Measurements from ENCODE around the gene AKR1C1.
"Not testable (repeated sequence)": the region's sequence is repeated elsewhere in the genome, so short reads cannot be mapped to it uniquely, and the experiment has no call there.

The AKR1C1 gene

DNA sequence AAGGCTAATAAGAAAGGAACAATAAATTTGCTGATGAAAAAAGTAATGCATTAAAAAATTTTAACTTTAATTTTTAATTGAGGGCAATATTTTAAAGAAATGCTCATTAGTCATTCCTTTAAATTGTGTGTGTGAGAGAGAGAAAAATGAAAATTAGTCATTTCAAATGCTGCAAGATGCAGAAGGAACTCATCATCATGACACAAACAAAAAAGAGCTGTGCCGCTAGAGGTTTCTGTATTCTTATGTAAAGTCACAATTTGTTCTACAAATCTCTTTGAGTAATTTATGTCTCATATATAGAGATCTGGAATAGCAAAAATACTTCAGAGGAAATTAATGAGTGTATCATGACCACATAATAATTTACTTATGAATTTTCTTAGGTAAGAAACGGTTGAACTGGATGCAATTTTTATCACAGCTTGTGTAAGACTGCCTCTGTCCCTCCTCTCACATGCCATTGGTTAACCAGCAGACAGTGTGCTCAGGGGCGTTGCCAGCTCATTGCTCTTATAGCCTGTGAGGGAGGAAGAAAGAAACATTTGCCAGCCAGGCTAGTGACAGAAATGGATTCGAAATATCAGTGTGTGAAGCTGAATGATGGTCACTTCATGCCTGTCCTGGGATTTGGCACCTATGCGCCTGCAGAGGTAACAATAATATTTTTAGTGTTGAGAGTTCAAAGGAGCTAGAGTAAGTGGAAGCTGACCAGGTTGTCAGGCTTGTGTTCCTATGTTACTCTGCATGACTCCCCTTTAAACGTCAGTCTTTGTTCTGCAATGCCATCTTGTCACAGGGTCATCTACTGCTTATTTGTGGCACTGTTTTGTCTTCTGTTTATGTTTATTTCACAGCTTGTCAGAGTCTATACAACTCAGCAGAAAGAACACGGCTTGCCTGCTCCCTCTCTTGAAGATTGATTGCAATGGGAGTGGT, at the start of gene AKR1C1:
Gene AKR1C1, plus strand, starts transcription at position 540 of the 939 bp plus-strand sequence. Its CDS starts 30 bp downstream, at position 570.
- not testable (repeated sequence) for FAIRE-seq

DNA sequence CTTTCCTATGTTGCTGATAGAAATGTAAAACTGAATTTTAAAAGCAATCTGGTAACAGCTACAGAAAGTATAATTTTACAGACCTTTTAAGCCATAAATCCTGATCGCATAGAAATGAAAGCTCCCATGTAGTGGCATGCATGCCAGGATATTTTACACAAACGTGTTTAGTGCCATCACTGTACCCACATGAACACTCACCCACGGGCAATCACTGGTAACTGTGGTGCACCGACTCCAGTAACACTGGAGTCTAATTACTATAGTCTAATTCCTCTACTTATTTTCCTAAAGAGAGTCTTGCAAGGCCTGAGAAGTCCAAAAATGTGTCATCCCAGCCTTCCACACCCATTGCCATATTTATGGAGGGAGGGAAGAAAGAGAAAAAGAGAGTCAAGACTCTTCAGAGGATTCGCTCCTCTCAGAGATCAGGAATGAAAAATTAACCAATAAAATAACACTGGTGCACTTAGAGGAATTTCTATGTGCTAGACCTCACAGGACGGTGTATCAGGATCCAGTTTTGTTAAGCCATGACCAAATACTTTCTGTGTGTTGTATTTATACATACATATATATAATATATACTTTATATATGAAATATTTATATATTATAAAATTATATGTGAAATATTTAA, 48.9 kb upstream of the AKR1C1 start:
- FAIRE-seq, result no peak

DNA sequence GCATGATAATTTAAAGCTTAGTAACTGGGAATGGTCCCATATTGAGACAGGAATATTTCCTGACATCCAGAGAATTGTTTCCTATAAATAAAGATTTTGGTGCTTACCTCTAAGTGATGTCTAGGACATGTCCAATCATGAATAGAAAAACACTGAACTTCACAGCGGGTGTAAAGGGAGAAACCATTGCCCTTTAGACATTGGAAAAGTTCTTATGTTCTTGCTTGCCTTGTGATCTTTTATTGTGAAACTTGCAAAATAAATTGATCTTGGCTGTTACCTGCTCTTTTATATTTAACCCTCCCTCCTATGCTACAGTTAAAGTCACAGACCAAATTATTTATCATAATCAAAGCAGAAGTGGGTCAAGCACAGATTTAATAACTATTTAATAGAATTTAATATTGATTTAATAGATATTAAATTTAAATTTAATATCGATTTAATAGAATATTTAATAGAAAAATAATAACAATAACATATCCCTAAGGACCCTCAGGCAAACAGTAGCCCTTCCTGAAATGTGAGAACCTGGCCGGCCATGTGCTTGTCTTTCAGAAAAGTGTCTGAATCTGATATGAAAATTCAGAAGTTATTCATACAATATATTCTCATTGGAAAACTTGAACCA, 47.0 kb upstream of the AKR1C1 start:
- FAIRE-seq, result no peak

DNA sequence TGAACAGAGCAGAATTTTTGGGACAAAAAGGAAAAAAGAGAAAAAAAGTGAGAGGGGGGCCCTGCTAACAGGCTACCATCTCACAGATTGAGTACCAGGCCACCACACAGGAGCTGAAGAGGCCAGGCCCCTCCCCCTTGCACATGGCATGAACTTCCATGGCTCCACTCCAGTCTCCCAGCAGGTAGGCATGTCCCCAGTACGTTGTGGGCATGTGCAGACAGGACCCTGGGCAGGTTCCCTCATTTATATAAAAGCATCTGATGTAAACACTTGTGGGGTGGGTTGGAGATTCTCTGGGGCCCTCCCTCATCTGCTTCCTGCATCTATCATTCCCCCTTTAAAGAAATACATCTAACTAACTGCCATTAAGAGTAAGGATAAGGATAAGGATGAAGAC, 45.0 kb upstream of the AKR1C1 start:
- FAIRE-seq, result no peak

DNA sequence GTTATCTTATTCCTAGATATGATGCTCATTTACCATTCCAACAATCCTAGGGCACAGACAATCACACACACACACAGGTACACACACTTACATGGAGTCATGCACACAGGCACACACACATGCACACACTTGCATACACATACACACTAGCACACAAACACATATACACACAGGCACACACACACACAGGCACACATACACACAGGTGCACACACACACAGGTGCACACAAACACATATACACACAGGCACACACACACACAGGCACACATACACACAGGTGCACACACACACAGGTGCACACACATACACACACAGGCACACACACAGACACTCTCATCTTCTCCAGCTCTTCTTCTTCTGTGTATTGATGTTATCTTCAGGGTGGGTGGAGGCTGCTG, 38.7 kb upstream of the AKR1C1 start:
- FAIRE-seq, result not testable (repeated sequence)

DNA sequence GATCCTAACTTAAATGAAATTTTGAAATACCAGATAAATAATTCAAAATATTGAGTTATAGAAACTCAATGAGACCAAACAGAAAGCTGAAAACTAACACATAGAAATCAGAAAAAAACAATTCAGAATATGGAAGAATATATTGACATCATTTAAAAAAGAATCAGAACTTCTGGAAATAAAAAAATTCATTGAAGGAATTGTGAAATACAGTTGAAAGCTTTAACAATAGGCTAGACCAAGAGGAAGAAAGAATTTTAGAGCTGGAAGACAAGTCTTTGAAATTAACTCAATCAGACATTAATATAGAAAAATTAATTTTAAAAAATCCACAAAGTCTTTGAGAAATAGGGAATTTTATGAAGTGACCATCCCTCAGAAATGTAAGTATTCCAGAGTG, 36.8 kb upstream of the AKR1C1 start:
- no peak for FAIRE-seq

DNA sequence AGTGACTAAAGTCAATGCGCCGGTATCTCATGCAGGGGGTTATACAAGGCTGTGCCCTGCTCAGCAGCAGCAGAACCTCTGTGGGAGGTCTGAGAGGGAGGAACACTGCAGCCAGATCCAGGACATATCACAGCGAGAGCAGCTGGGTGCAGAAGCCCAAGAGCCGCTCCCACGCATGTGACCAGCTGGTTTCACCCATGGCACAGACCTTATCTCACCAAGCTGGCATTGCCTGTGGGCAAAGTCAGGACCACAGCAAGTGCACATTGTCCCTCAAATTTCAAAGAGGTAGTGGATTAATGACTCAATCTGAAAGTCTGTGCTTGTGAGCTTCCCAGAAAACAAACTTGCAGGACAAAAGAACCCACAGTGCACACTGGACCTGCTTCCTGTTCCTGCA, 31.6 kb upstream of the AKR1C1 start:
- no peak for FAIRE-seq

DNA sequence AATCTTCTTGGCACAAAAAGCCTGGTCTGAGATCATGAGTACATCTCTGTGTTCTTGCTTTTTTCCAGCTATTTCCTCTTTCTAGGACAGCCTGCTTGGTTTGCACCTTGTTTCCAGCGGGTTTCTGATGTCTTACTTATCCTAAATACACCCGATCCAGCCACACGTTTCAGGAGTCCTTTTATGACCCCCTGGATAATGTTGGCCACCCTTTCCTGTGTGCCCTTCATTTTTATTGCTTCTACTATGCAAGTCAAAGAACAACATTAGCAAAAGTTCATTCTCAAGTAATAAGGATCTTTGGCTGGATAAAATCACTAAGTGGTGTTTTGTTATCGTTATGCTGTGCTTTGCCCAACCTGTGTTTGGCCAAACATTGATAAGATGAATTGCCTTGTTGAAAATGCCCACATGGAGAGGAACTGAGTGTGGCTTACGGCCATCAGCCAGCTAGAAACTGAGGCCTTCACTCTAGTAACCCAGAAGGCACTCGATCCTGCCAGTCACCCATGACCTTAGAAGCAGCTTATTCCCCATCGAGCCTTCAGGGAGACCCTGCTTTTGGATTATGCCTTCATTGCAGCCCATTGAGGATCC, 28.7 kb upstream of the AKR1C1 start:
- no peak for FAIRE-seq

DNA sequence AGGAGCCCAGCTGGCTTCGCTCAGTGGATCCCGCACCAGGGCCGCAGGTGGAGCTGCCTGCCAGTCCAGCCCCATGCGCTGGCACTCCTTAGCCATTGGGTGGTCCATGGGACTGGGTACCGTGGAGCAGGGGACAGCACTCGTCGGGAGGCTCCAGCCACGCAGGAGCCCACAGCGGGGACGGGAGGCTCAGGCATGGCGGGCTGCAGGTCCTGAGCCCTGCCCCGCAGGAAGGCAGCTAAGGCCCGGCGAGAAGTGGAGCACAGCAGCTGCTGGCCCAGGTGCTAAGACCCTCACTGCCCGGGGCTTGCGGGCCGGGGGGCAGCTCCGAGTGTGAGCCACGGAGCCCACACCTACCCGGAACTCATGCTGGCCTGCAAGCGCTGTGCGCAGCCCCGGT, 25.9 kb upstream of the AKR1C1 start:
- no peak for FAIRE-seq

DNA sequence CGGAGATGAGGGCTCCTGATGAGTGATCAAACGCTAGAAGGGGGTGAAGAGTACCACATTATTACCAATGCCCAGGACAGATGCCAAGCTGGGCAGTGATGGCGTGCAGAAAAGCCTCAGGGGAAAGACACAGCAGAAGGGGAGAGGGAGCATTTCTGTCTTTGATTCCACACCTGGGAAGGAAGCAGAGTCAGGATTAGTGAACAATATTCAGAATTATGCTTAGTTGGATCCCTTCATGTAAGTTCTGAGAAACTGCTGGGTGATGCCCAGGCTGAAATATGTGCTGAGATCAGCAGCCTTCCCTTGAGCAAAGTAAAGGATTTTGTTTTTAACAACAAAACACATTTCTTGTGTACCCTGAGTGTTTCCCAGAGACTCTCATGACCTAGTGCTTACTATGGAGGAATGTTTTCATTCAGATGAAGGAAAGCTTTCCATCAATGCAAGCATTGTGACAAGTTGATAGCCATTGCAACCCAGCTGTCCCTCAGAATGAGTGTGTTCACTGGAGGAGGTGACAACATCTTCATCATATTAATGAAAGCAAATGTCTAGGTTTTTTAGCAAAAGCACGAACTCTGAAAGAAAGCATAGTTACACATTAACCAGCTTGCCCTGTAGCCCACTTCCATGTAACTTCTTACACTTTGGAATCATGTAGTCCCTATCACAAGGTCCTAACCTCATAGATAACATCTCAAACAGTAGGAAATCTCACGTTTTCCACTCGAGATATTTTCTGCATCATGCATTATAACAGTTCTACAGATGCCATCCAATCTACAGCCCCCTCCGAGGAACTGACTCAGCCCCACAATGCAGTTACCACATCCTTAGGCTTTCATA, 23.8 kb upstream of the AKR1C1 start:
- FAIRE-seq, result no peak

DNA sequence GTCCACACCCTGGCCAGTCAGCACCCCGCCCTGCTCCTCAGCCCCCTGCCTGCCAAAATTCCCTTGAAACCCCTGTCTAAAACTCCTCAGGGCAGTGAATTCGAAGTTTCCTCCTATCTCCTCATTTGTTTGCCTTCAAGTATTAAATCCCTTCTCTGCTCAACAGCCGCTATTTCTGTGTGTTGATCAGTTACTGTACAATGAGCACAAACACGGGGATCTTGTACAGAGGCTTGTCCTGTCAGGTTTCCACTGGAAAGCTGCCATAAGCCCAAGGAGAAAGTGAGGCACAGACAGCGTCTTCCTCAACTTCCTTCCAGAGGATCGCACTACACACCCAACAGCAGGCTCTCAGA, 23.2 kb upstream of the AKR1C1 start:
- not testable (repeated sequence) for FAIRE-seq

DNA sequence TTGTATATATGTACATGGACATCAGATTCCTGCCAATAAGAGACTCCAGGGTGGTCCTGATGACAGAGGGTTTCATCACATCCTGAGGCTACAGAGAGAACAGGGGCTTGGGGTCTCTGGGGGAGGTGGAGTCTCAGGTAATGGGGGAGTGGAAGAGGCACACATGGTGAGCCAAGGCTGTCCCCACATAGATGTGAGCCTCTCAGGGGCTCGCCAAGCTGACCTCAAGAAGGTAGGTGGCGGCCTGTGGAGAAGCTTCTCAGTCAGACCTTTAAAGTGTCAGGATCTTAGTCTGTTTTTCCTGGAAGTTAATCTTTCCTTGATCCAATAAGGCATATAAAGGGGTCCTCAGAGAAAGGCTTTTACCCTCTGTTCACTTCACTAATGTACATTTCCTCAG, 22.3 kb upstream of the AKR1C1 start:
- not testable (repeated sequence) for FAIRE-seq

DNA sequence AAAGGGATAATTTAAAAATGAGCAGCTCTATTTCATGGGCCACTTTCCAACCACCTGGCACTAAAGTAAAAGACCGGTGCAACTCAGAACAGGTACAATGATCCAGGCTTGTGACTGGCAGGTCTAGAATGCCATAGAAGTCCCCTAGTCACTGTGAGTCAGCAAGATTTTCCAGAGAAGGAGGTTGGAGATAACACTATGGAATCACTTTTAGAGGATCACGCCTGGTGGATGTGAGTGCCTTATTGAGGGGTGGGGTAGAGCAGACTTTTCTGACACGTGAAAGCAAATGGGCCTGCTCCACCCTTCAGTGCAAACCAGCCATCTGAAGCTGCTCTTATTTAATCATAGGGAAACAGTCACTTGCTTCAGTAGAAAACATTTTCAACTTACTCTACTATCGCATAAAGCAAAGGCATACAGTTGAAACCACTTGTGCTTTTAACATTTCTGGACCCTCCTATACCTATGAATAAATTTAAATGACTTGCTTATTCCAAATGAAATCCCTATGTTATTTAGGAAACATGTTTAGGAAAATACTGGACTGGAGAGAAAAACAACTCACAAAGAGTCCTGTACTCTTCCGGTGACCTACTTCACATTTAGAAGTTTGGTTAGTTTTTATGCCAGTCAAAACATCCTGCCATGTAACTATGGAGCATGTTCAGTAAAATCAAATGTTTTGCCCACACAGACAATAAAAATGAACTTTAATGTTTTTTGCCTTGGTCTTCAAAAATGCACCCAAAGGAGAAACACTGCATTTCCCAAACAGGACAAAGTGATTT, 21.5 kb upstream of the AKR1C1 start:
- FAIRE-seq, result no peak

DNA sequence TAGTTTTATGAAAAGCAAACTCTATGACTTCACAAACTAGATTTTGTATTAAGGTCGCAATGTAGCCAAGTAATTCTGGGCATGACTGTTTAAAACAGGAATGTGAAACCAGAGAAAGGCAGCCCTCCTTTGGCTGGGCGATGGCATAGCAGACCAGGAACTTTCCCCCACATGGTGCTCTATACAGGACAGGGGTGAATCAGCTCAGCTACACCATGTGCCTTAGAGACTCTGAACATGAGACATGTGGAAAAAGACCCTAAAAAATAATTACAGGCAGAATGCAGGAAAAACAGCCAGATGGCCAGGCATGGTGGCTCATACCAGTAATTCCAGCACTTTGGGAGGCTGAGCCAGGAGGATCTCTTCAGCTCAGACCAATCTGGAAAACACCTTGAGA, 20.3 kb upstream of the AKR1C1 start:
- FAIRE-seq, result not testable (repeated sequence)

DNA sequence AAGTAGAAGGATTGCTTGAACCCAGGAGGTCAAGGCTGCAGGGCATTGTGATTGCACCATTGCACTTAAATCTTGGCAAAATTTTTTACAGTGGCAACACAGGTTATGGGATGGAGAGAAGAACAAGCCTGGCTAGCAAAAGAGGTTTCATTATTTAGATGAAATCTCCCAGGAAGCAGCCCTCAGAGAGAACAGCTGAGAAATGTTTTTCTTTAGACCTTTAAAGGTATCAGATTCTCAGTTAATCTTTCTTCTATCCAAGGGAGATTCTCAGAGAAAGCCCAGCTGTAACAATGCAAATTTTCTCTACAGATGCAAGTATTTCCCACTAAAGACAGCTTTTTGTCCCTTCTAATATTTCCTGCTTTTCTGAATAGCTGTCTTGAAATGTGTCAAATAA, 19.8 kb upstream of the AKR1C1 start:
- not testable (repeated sequence) for FAIRE-seq

DNA sequence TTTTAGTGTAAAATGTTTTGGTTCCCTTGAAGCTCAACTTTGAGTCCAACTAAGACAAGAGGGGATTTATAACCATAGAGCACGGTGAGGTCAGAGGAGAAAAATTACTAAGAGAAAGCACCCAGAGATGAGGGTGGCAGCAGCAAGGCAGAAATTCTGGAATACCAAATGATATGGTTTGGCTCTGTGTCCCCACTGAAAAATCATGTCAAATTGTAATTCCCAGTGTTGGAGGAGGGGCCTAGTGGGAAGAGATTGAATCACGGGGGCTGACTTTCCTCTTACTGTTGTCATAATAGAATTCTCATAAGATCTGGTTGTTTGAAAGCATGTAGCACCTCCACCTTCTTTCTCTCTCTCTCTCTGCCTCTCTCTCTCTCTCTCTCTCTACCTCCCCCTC, 19.4 kb upstream of the AKR1C1 start:
- FAIRE-seq, result no peak

DNA sequence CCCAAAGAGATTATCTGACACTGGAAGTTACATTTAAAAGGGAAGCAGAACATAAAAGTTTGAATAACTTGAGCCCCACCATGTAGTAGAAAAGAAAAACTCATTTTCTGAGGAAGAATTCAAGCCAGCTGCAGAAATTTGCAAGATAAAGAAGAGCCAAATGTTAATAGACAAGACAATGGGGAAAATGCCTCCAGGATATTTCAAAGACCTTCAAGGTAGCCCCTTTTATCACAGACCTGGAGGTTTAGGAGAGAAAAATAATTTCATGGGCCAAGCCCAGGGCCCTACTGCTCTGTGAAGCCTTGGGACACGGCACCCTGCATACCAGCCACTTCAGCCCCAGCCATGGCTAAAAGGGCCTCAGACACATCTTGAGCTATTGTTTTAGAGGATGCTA, 18.4 kb upstream of the AKR1C1 start:
- no peak for FAIRE-seq

DNA sequence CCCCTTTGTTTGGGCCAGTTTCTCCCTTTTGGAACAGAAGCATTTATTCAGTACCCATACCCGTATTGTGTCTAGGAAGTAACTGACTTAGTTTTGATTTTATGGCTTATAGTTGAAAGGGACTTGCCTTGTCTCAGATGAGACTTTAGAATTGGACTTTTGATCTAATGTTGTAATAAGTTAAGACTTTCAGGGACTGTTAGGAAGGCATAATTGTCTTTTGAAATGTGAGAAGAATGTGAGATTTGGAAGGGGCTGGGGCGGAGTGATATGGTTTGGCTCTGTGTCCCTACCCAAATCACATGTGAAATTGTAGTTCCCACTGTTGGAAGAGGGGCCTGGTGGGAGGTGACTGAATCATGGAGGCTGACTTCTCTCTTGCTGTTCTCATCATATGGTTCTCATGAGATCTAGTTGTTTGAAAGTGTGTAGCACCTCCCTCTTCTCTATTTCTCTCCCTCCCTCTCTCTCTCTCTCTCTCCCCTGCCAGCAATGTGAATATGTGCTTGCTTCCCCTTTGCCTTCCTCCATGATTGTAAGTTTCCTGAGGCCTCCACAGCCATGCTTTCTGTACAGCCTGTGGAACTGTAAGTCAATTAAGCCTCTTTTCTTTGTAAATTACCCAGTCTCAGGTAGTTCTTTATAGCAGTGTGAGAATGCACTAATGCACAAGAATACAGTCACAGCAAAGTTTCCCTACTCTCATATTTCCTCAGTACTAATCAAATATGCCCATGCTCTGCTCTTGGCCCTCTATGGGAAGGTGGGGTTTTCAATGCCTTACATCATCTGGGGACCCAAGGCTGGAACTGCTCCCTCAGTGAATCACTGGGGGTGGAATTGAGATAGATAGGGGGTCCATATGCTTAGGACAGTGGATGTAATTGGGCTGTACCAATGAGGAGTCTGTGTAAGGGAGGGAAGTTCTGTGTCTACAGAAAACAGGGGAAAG, 17.2 kb upstream of the AKR1C1 start:
- FAIRE-seq, result no peak

DNA sequence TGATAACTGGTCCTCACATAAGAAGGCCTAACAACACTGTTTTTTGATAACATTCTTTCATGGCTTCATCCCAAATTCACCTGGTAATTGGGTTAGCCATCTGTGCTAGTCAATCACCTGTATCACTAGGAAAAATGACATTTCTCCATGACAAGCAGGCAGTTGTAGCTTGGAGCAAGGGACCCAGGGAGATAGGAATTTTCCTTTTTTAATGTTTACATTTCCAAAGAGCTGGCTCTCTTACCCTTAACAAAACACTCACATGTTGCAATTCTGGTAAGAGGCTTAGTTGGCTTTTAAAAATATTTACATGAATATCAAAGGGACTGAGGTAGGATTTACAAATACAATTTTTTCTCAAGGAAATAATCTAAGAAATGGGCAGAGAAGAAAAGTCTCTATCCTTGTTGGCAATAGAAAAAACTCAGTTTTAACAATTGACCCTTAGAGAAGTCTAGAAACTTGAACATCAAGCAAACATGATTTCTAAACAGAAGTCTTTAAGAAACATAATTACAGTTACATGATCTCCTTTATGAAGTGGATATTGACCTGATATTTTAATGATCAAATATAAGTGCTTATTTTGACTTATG, 16.1 kb upstream of the AKR1C1 start:
- no peak for FAIRE-seq

Measured in G401.6 (cell line).